Activated CD8-positive, alpha-beta T cell treated with anti-CD3 and anti-CD28 coated beads, Interleukin-2, amount 10 ng/mL, durations not matched to agents 7 days and 5 days (primary cell): ENCODE measurements around the gene ZNF274. TPM values are rescaled to one million over a fixed set of nuclear protein-coding genes. Genes with fewer than 3 reads are reported as not detected.
"Not testable (repeated sequence)": the region's sequence is repeated elsewhere in the genome, so short reads cannot be mapped to it uniquely, and the experiment has no call there.

Source experiments
- ATAC-seq: fragments of 150-1000 bp; cut with Tn5 transposase; one replicate; pipeline ENCODE4 v1.10.0; 2021; ENCODE audit warnings: moderate library complexity
- CTCF ChIA-PET: fragments of 350-600 bp; sonication (Branson Sonifier 250); formaldehyde crosslinking; loops from one replicate; lab custom pipeline; 2021; ENCODE audit warnings: antibody characterized with exemption; lab: Charles Lee
- POLR2A ChIA-PET: fragments of 350-600 bp; sonication (Branson Sonifier 250); formaldehyde crosslinking; loops from one replicate; lab custom pipeline; 2021; ENCODE audit warnings: antibody characterized with exemption; lab: Charles Lee
- DNase-seq: peaks from one replicate; pipeline ENCODE4 v3.0.0-alpha.2; 2020
- H3K27ac Mint-ChIP-seq: one replicate; pipeline ENCODE4 v1.8.0; 2021; ENCODE audit warnings: mild to moderate bottlenecking, mixed read lengths
- H3K27me3 Mint-ChIP-seq: one replicate; pipeline ENCODE4 v1.8.0; 2021; ENCODE audit warnings: low read depth, mixed read lengths
- H3K36me3 Mint-ChIP-seq: one replicate; pipeline ENCODE4 v1.8.0; 2021; ENCODE audit warnings: low read depth, mixed read lengths
- H3K4me1 Mint-ChIP-seq: one replicate; pipeline ENCODE4 v1.8.0; 2021; ENCODE audit warnings: low read depth, mixed read lengths
- H3K4me3 Mint-ChIP-seq: one replicate; pipeline ENCODE4 v1.8.0; 2021; ENCODE audit warnings: mild to moderate bottlenecking, mixed read lengths
- H3K9me3 Mint-ChIP-seq: one replicate; pipeline ENCODE4 v1.8.0; 2022; ENCODE audit warnings: mixed read lengths; ENCODE audit not compliant: insufficient read depth
- total RNA-seq, 2 experiments: library from RNA; stranded (reverse); gene quantifications; one replicate each; pipeline ENCODE4 v1.2.3, GENCODE V29; 2021

ZNF274 gene
- total RNA-seq: 10 to 100 TPM; 31.9 to 32.8 TPM

DNA sequence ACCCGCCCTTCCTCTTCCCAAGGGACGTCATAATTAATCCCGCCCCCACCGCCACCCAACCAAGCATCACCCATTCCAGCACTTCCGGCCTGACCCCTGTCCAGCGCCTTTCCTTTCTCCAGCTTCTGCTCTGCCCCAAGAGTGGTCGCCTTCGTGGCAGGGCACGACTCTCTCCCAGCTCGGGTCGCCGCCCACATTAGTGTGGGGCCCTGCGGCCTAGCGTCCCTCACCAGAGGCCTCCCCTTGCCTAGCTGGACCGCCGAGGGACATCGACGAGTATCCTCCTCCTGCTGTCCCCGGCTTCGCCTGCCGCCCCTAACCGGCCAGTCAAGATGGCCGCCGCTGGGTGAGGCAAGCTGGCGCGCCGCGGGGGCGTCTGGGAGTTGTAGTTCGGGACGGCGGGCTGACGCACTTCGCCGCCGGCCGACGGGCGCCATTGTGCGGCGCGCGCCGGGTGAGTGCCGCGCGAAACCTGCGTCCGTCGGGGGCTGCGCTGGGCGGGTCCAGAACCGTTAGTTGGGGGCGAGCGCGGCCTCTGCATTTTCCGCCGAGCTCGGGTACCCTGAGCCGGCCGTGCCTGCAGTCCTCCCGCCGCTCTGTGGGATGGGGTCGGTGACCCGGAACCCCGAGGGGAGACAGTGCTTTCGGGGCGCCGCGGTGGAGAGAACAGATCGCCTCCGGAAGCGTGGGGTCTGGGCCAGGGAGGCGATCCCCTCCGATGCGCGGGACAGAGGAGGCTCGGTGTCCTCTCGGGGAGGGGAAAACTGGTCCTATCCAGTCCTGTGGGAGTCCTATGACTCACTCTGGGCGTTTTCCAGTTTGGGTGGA lies at the start of gene ZNF274:
Gene ZNF274 (plus strand): TSS at position 73 of the 828 bp plus-strand sequence. CDS start 905 bp downstream, outside the sequence.
- H3K4me3 Mint-ChIP-seq: peak within 1 kb of the TSS; percentile 91
- H3K27ac Mint-ChIP-seq: peak within 1 kb of the TSS; percentile 100
- ATAC-seq (peak; percentile 92), DNase-seq (peak; percentile 95)
- CTCF ChIA-PET: interaction anchor here (0.8 to 1.3 kb wide), 3 partner anchors 120 to 337 kb away, joined by 3 to 4 read pairs (median 3); partner anchors contain the start of gene ZBTB45
- H3K4me1 Mint-ChIP-seq: peaks cover 18% of the 10 kb centered on the region
- POLR2A ChIA-PET: interaction anchor here (0.6 to 2.3 kb wide), 12 partner anchors 21 to 337 kb away, joined by 3 to 11 read pairs (median 4); partner anchors contain the start of genes ZBTB45, ZNF446, ZNF544 and ZNF606
- H3K27me3 Mint-ChIP-seq: no peaks in the 10 kb centered on the region
- H3K36me3 Mint-ChIP-seq: peaks cover 66% of the 10 kb centered on the region
- H3K9me3 Mint-ChIP-seq: peaks cover 32% of the 10 kb centered on the region

- DNase-seq: no peak
- Mint-ChIP-seq H3K36me3 (peaks cover 73% of the 10 kb centered on the region), H3K4me3 (no peak overlapping the region), H3K9me3 (peaks cover 55% of the 10 kb centered on the region), H3K27me3 (no peaks in the 10 kb centered on the region), H3K27ac (no peak overlapping the region), H3K4me1 (no peaks in the 10 kb centered on the region)
- ATAC-seq: no peak
- POLR2A ChIA-PET: no interaction called here
- CTCF ChIA-PET: no interaction called here
Observed at GRCh38 chr19:58134244-58134643, 48.6 kb upstream of the ZNF274 start.

DNA sequence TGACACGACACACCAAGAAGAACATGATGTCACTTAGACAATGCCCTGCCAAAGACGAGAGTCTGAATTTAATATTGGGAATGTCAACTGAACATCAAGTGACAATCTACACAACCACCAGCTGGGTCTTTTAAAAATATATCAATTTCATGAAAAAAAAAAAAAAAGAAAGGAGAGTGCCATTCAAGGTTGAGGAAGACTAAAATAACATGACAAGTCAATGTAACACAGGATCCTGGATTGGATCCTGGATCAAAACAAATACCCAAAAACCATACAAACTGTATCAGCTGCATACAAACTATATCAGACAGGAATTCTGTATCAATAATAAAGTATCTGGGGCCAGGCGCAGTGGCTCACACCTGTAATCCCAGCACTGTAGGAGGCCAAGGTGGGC lies 37.0 kb upstream of the ZNF274 start:
- H3K36me3 Mint-ChIP-seq: peaks cover 41% of the 10 kb centered on the region
- peaks cover 12% of the 10 kb centered on the region for H3K4me1 Mint-ChIP-seq
- POLR2A ChIA-PET: interaction anchor here (0.8 kb wide), 1 partner anchor 9 kb away, joined by 3 read pairs; no protein-coding TSS in a partner anchor
- ATAC-seq (no peak), DNase-seq (no peak)
- no peaks in the 10 kb centered on the region for H3K27me3 Mint-ChIP-seq
- H3K4me3 Mint-ChIP-seq: no peak overlapping the region
- CTCF ChIA-PET: no interaction called here
- no peak overlapping the region for H3K27ac Mint-ChIP-seq
- peaks cover 18% of the 10 kb centered on the region for H3K9me3 Mint-ChIP-seq

- H3K9me3 Mint-ChIP-seq: peaks cover 32% of the 10 kb centered on the region
- DNase-seq, H3K27me3 Mint-ChIP-seq, H3K4me3 Mint-ChIP-seq, POLR2A ChIA-PET, ATAC-seq, CTCF ChIA-PET, H3K27ac Mint-ChIP-seq: not testable (repeated sequence)
- peaks cover 16% of the 10 kb centered on the region for H3K4me1 Mint-ChIP-seq
- H3K36me3 Mint-ChIP-seq: peaks cover 34% of the 10 kb centered on the region
Observed at GRCh38 chr19:58147475-58147874, 35.4 kb upstream of the ZNF274 start.

DNA sequence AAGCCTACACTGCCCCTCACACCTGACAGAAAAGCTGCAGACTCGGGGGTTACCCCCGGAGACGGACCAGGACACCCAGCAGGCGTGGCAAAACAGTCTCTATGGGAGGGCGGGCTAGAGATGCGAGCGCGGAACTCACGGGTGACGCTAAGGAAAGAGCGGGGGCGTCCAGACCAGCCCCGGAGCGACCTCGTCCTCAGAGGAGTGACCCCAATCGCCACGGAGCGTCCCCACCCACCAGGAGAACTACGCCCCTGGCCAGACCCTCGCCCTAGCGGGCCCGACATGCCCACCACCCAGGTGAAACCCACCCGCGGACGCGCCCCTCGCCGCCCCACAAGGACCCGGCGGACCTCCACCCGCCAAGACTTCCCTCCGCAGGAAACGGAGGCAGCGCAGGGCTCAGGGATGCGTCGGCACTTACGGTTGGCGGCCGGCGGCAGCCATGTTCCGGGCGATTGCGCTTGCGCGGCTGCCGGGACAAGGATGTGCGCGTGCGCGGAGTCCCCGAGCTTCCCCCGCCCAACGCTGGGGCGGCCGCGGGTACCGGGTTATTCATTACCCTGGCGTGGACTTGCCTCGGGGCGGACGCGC lies 32.4 kb upstream of the ZNF274 start, which contains the start of gene ZNF329:
Gene ZNF329 (minus strand): TSS at position 462 of the 594 bp plus-strand sequence. CDS start 21,286 bp downstream, outside the sequence.
- CTCF ChIA-PET: interaction anchor here (1.1 kb wide), 1 partner anchor 128 kb away, joined by 3 read pairs; no protein-coding TSS in a partner anchor
- peaks cover 46% of the 10 kb centered on the region for H3K9me3 Mint-ChIP-seq
- peak within 1 kb of the TSS; percentile 84 for H3K4me3 Mint-ChIP-seq
- H3K4me1 Mint-ChIP-seq: peaks cover 20% of the 10 kb centered on the region
- H3K36me3 Mint-ChIP-seq: peaks cover 26% of the 10 kb centered on the region
- no peaks in the 10 kb centered on the region for H3K27me3 Mint-ChIP-seq
- DNase-seq (peak; percentile 93), ATAC-seq (peak; percentile 73)
- POLR2A ChIA-PET: interaction anchor here (0.5 to 1.1 kb wide), 4 partner anchors 51 to 234 kb away, joined by 3 to 4 read pairs (median 3); partner anchors contain the start of genes ZNF417 and ZNF606
- peak within 1 kb of the TSS; percentile 89 for H3K27ac Mint-ChIP-seq

GRCh38 chr19:58153386-58153785 lies 29.5 kb upstream of the ZNF274 start:
- H3K27ac Mint-ChIP-seq: no peak overlapping the region
- H3K9me3 Mint-ChIP-seq: peaks cover 43% of the 10 kb centered on the region
- DNase-seq (no peak), ATAC-seq (no peak)
- ChIA-PET POLR2A (interaction anchor here (1.2 kb wide), 1 partner anchor 151 kb away, joined by 3 read pairs; the partner anchor contains the start of gene ZNF606), CTCF (interaction anchor here (1.4 kb wide), 1 partner anchor 131 kb away, joined by 4 read pairs; no protein-coding TSS in a partner anchor)
- no peaks in the 10 kb centered on the region for H3K27me3 Mint-ChIP-seq
- H3K36me3 Mint-ChIP-seq: peaks cover 19% of the 10 kb centered on the region
- H3K4me1 Mint-ChIP-seq: peaks cover 20% of the 10 kb centered on the region
- H3K4me3 Mint-ChIP-seq: no peak overlapping the region

DNA sequence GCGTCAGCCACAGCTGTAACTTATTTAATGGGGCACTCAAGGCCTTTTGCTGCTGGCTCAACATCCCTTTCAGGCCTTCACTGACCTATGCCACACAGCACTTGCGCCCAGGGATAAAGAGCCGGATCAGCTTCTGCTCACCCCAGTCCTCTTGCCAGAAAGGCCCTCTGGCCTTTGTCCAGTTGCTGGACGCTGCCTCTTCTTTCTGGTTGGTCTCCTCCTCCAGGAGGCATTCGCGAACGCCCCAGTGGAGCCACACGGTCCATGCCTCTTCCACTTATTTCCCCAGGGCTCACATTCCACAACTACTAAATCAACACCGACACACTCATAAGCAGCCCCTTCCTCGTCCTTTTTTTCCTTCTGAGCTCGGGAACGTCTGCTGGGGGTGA lies 28.6 kb upstream of the ZNF274 start:
- H3K9me3 Mint-ChIP-seq: peaks cover 40% of the 10 kb centered on the region
- ATAC-seq: no peak
- peak overlapping the region; percentile 78 for H3K27ac Mint-ChIP-seq
- H3K36me3 Mint-ChIP-seq: peaks cover 17% of the 10 kb centered on the region
- CTCF ChIA-PET: interaction anchor here (0.6 to 1.4 kb wide), 2 partner anchors 132 to 698 kb away, joined by 3 to 4 read pairs; no protein-coding TSS in a partner anchor
- DNase-seq: peak; percentile 28
- H3K4me1 Mint-ChIP-seq: peaks cover 16% of the 10 kb centered on the region
- POLR2A ChIA-PET: interaction anchor here (0.6 to 1.2 kb wide), 3 partner anchors 8 to 440 kb away, joined by 3 read pairs; partner anchors contain the start of gene ZNF606
- H3K27me3 Mint-ChIP-seq: no peaks in the 10 kb centered on the region
- H3K4me3 Mint-ChIP-seq: peak overlapping the region; percentile 78

GRCh38 chr19:58154679-58155648 lies 27.9 kb upstream of the ZNF274 start:
- peak overlapping the region; percentile 78 for H3K27ac Mint-ChIP-seq
- POLR2A ChIA-PET: interaction anchor here (0.6 to 1.2 kb wide), 3 partner anchors 9 to 440 kb away, joined by 3 read pairs; partner anchors contain the start of gene ZNF606

GRCh38 chr19:58157045-58157728 lies 25.7 kb upstream of the ZNF274 start:
- ATAC-seq: no peak
- Mint-ChIP-seq H3K9me3 (peaks cover 20% of the 10 kb centered on the region), H3K27ac (no peak overlapping the region), H3K36me3 (peaks cover 8% of the 10 kb centered on the region), H3K4me3 (no peak overlapping the region), H3K27me3 (no peaks in the 10 kb centered on the region), H3K4me1 (peaks cover 4% of the 10 kb centered on the region)
- DNase-seq: no peak
- CTCF ChIA-PET: no interaction called here
- POLR2A ChIA-PET: interaction anchor here (0.7 kb wide), 1 partner anchor 938 kb away, joined by 3 read pairs; no protein-coding TSS in a partner anchor

More at GRCh38 chr19:58154679-58155648, 27.9 kb upstream of the ZNF274 start:
- peaks cover 11% of the 10 kb centered on the region for H3K4me1 Mint-ChIP-seq
- H3K27me3 Mint-ChIP-seq: no peaks in the 10 kb centered on the region
- peaks cover 11% of the 10 kb centered on the region for H3K36me3 Mint-ChIP-seq
- CTCF ChIA-PET: interaction anchor here (0.6 to 1.4 kb wide), 8 partner anchors 11 to 748 kb away, joined by 3 to 7 read pairs (median 3); partner anchors contain the start of gene ZNF606
- DNase-seq (peak; percentile 97), ATAC-seq (peak; percentile 85)
- H3K9me3 Mint-ChIP-seq: peaks cover 35% of the 10 kb centered on the region
- H3K4me3 Mint-ChIP-seq: peak overlapping the region; percentile 78

DNA sequence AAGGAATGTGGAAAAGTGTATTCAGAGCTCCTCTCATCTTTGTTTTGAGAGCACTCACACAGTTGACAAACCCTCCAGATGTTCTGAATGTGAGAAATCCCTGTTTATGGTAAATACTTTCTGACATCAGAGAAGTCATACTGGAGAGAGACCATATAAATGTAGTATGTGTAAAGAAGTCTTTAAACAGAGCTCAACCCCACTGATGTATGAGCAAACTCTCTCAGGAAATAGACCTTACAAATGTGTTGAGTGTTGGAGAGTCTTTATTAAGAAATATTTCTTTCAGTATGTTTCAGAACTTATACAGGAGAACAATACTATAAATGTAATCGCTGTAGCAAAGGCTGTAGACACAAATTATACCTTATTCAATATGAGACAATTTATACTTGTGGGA lies 16.6 kb upstream of the ZNF274 start:
- ChIA-PET CTCF (interaction anchor here (0.9 kb wide), 1 partner anchor 11 kb away, joined by 4 read pairs; no protein-coding TSS in a partner anchor), POLR2A (no interaction called here)
- peaks cover 13% of the 10 kb centered on the region for H3K36me3 Mint-ChIP-seq
- H3K27me3 Mint-ChIP-seq: no peaks in the 10 kb centered on the region
- H3K27ac Mint-ChIP-seq: no peak overlapping the region
- DNase-seq (no peak), ATAC-seq (no peak)
- no peaks in the 10 kb centered on the region for H3K4me1 Mint-ChIP-seq
- H3K4me3 Mint-ChIP-seq: no peak overlapping the region
- peaks cover 40% of the 10 kb centered on the region for H3K9me3 Mint-ChIP-seq
